ENCODE data around the gene NPY1R.

NPY1R gene

GRCh38 chr4:163332526-163333406 is at the start of gene NPY1R:
Gene NPY1R, minus strand, starts transcription at chr4:163332596. Its CDS starts 6,042 bp downstream, at chr4:163326554.
- DNase-seq (ENCODE audit: low read depth) = peak; percentile 56

- no peak for DNase-seq (ENCODE audit: low read depth)
Measured at GRCh38 chr4:163380703-163381102, 48.3 kb upstream of the NPY1R start.

- DNase-seq (ENCODE audit: low read depth) = no peak
Measured at GRCh38 chr4:163378661-163379060, 46.3 kb upstream of the NPY1R start.

GRCh38 chr4:163372029-163372428 is 39.6 kb upstream of the NPY1R start:
- no peak for DNase-seq (ENCODE audit: low read depth)

GRCh38 chr4:163367651-163368050 is 35.3 kb upstream of the NPY1R start:
- DNase-seq (ENCODE audit: low read depth) = no peak

GRCh38 chr4:163356104-163356503 is 23.7 kb upstream of the NPY1R start:
- no peak for DNase-seq (ENCODE audit: low read depth)

GRCh38 chr4:163353054-163353453 is 20.7 kb upstream of the NPY1R start:
- DNase-seq (ENCODE audit: low read depth) = no peak

GRCh38 chr4:163350672-163351071 is 18.3 kb upstream of the NPY1R start:
- DNase-seq (ENCODE audit: low read depth) = peak; percentile 66

GRCh38 chr4:163344147-163345125 is 12.0 kb upstream of the NPY1R start:
- no peak for DNase-seq (ENCODE audit: low read depth)

- no peak for DNase-seq (ENCODE audit: low read depth)
Measured at GRCh38 chr4:163343604-163344146, 11.3 kb upstream of the NPY1R start, which contains the start of gene NPY5R. Gene NPY5R, plus strand, starts transcription at chr4:163343892. Its CDS starts 6,382 bp downstream, at chr4:163350274.

GRCh38 chr4:163335384-163335783 is 3.0 kb upstream of the NPY1R start:
- DNase-seq (ENCODE audit: low read depth) = no peak

- no peak for DNase-seq (ENCODE audit: low read depth)
Measured at GRCh38 chr4:163331629-163332376, 593 bp downstream of the NPY1R start.

GRCh38 chr4:163330916-163331628 is 1.3 kb downstream of the NPY1R start:
- no peak for DNase-seq (ENCODE audit: low read depth)

- no peak for DNase-seq (ENCODE audit: low read depth)
Measured at GRCh38 chr4:163317110-163317509, 15.3 kb downstream of the NPY1R start.

- DNase-seq (ENCODE audit: low read depth) = no peak
Measured at GRCh38 chr4:163309466-163309865, 22.9 kb downstream of the NPY1R start.

GRCh38 chr4:163303069-163303468 is 29.3 kb downstream of the NPY1R start:
- no peak for DNase-seq (ENCODE audit: low read depth)

- DNase-seq (ENCODE audit: low read depth) = no peak
Measured at GRCh38 chr4:163300445-163300844, 32.0 kb downstream of the NPY1R start.

- DNase-seq (ENCODE audit: low read depth) = no peak
Measured at GRCh38 chr4:163295138-163295537, 37.3 kb downstream of the NPY1R start.

GRCh38 chr4:163284304-163284703 is 48.1 kb downstream of the NPY1R start:
- DNase-seq (ENCODE audit: low read depth) = no peak

- no peak for DNase-seq (ENCODE audit: low read depth)
Measured at GRCh38 chr4:163280703-163281519, 51.5 kb downstream of the NPY1R start.
